Measurements from ENCODE around the gene LFNG. TPM values are rescaled to one million over a fixed set of nuclear protein-coding genes. Genes with fewer than 3 reads are reported as not detected.

LFNG gene
- total RNA-seq, 1 donor from 2014 or later: 44.9 TPM

DNA sequence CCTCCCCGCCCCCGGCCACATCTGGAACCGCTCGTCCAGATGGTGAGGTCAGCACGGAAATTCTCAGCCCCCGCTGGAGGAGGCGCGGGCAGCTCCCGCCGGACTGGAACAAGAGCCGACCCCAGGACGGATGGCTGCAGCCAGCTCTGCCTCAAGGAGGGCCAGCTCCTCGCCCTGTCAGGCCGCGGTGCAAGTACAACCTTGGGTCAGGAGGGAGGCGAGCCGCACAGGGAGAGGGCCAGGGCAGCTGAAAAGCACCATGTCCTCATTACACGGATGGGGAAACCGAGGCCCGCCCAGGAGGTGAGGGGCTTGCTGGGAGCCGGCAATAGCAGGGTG, 39.5 kb upstream of the LFNG start:
- peaks cover 6% of the 10 kb centered on the region for H3K4me1 Mint-ChIP-seq
- H3K9me3 Mint-ChIP-seq: no peaks in the 10 kb centered on the region
- DNase-seq (ENCODE audit: low read depth, low spot score): no peak
- H3K36me3 Mint-ChIP-seq (ENCODE audit: low read depth): no peaks in the 10 kb centered on the region
- peaks cover 7% of the 10 kb centered on the region for H3K27me3 Mint-ChIP-seq (ENCODE audit: low read depth)
- H3K27ac Mint-ChIP-seq (ENCODE audit: unreplicated experiment): no peak overlapping the region
- H3K4me3 Mint-ChIP-seq: no peak overlapping the region
- TF ChIP-seq, protein P1, sequence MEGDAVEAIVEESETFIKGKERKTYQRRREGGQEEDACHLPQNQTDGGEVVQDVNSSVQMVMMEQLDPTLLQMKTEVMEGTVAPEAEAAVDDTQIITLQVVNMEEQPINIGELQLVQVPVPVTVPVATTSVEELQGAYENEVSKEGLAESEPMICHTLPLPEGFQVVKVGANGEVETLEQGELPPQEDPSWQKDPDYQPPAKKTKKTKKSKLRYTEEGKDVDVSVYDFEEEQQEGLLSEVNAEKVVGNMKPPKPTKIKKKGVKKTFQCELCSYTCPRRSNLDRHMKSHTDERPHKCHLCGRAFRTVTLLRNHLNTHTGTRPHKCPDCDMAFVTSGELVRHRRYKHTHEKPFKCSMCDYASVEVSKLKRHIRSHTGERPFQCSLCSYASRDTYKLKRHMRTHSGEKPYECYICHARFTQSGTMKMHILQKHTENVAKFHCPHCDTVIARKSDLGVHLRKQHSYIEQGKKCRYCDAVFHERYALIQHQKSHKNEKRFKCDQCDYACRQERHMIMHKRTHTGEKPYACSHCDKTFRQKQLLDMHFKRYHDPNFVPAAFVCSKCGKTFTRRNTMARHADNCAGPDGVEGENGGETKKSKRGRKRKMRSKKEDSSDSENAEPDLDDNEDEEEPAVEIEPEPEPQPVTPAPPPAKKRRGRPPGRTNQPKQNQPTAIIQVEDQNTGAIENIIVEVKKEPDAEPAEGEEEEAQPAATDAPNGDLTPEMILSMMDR (conservative IDR thresholded peaks at IDR 0.05): no peak

DNA sequence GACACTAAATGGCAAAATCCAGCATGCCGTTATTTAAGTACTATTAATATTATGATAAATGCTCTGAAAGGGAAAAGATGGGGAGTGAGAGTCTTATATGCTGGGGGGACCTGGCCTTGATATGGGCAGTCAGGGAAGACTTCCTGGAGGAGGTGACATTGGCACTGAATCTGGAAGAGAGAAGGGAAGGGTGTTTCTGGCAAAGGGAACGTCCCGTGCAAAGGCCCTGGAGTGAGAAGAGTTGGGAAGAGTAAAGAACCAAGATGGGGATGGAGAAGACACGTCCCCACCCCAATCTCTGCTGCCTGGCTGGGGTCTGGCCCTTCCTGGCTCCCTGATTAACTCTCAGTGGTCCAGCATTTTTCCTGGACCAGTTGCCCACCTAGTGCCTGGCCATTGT, 38.4 kb upstream of the LFNG start:
- Mint-ChIP-seq H3K4me1 (peaks cover 7% of the 10 kb centered on the region), H3K9me3 (no peaks in the 10 kb centered on the region), H3K27me3 (ENCODE audit: low read depth) (peaks cover 7% of the 10 kb centered on the region), H3K27ac (ENCODE audit: unreplicated experiment) (no peak overlapping the region), H3K36me3 (ENCODE audit: low read depth) (no peaks in the 10 kb centered on the region), H3K4me3 (no peak overlapping the region)
- TF ChIP-seq, protein P1 (conservative IDR thresholded peaks at IDR 0.05): no peak
- no peak for DNase-seq (ENCODE audit: low read depth, low spot score)

DNA sequence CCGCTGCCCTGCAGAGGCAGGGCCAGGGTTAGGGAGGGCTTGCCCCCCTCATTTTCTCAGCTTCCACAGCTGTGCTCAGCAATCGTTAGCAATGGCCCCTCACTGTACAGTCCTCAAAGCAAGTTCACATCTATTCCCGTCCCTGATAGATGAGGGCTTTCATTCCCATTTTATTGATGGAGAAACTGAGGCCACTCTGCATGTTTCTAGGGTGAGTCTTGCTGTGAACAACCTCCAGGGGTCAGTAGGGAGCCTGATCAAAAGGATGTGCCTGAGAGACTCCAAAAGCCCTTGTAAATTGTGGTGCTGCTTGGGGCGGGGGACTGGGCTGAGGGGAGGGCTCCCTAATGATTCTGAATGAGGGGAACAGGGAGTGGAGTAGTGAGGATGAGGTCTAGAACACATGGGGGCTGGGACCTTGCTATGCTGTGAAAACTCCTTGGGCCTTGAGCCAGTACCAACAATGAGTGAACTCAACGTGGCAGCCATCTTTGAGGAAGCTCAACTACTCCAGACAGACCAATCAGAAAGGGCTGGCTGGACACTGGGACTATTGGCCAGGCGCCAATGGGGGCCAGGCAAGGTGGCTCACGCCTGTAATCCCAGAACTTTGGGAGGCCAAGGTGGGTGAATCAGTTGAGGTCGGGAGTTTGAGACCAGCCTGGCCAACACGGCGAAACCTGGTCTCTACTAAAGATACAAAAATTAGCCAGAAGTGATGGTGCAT, 36.7 kb upstream of the LFNG start:
- H3K27ac Mint-ChIP-seq (ENCODE audit: unreplicated experiment): no peak overlapping the region
- no peak overlapping the region for H3K4me3 Mint-ChIP-seq
- peaks cover 7% of the 10 kb centered on the region for H3K4me1 Mint-ChIP-seq
- TF ChIP-seq, protein P1 (conservative IDR thresholded peaks at IDR 0.05): no peak
- H3K27me3 Mint-ChIP-seq (ENCODE audit: low read depth): peaks cover 7% of the 10 kb centered on the region
- no peak for DNase-seq (ENCODE audit: low read depth, low spot score)
- H3K36me3 Mint-ChIP-seq (ENCODE audit: low read depth): no peaks in the 10 kb centered on the region
- no peaks in the 10 kb centered on the region for H3K9me3 Mint-ChIP-seq

DNA sequence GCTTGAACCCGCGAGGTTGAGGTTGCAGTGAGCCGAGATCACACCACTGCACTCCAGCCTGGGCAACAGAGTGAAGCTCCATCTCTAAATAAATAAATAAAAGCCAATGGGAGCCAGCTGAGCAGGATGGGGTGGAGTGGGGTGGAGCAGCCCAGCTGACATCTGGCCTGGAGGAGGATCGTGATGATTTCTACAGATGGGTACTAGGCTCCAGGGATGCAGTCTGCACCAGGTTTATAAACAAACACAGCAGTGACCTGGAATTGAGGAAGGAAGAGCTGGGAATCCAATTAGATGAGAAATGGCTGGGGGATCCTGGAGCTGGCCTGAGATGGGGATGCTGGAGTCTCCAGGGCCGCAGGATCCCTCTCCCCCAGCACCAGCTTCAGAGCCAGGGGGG, 36.1 kb upstream of the LFNG start:
- Mint-ChIP-seq H3K27me3 (ENCODE audit: low read depth) (peaks cover 7% of the 10 kb centered on the region), H3K27ac (ENCODE audit: unreplicated experiment) (no peak overlapping the region), H3K36me3 (ENCODE audit: low read depth) (no peaks in the 10 kb centered on the region), H3K4me1 (peaks cover 11% of the 10 kb centered on the region), H3K9me3 (no peaks in the 10 kb centered on the region), H3K4me3 (no peak overlapping the region)
- TF ChIP-seq, protein P1 (conservative IDR thresholded peaks at IDR 0.05): no peak
- no peak for DNase-seq (ENCODE audit: low read depth, low spot score)

DNA sequence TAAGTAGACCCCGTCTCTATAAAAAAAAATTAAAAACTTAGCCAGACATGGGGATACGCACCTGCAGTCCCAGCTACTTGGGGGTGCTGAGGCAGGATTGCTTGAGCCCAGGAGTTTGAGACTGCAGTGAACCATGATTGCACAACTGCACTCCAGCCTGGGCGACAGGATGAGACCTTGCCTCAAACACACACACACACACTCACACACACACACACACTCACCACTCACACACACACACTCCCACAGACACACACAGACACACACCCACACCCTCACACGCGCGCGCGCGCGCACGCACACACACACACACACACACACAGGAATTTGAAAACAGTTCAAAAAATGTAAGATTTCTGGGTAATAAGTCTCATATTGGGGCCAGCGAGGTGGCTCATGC, 34.7 kb upstream of the LFNG start:
- Mint-ChIP-seq H3K4me3 (no peak overlapping the region), H3K27ac (ENCODE audit: unreplicated experiment) (no peak overlapping the region), H3K27me3 (ENCODE audit: low read depth) (peaks cover 5% of the 10 kb centered on the region), H3K36me3 (ENCODE audit: low read depth) (no peaks in the 10 kb centered on the region), H3K4me1 (peaks cover 19% of the 10 kb centered on the region), H3K9me3 (no peaks in the 10 kb centered on the region)
- TF ChIP-seq, protein P1 (conservative IDR thresholded peaks at IDR 0.05): no peak
- no peak for DNase-seq (ENCODE audit: low read depth, low spot score)
